ENCODE results near the gene EIF1.

EIF1 gene

DNA sequence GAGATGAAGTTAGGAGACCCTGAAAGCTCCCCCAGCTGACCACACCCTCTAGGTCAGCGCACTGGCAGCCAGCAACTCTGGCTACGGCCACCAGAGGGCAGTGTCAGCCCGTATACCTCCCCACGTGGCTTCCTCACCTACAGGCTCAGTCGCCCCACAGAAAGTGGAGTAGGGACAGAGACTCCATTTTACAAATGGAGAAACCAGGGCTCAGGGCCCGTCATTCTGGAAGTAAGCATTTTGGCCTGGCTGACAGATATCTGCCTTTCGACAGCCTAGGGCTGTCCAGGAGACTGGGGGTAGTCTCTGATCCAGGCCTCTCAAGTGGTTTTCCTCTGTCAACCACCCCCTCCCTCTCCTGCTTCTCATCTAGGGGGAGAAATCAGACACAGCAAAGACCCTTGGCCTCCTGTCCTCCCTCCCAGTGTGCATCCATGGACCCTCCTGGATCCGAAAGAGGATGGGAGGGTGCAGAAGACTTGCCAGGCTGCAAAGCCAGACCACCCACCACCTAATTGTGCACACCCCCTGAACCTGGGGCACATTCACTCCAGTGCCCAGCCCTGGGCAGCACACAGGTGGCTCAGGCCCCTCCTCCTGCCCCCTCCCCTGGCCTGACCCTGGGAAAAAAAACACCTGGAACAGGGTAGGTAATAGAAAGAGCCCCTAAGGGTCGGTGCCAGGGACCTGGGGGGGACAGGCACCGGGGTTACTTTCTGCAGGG, 49.6 kb downstream of the EIF1 start:
- DNase-seq, result peak; percentile 82 to 88

- no peak for DNase-seq
These were observed 50.1 kb downstream of the EIF1 start for GRCh38 chr17:41738801-41739112.

DNA sequence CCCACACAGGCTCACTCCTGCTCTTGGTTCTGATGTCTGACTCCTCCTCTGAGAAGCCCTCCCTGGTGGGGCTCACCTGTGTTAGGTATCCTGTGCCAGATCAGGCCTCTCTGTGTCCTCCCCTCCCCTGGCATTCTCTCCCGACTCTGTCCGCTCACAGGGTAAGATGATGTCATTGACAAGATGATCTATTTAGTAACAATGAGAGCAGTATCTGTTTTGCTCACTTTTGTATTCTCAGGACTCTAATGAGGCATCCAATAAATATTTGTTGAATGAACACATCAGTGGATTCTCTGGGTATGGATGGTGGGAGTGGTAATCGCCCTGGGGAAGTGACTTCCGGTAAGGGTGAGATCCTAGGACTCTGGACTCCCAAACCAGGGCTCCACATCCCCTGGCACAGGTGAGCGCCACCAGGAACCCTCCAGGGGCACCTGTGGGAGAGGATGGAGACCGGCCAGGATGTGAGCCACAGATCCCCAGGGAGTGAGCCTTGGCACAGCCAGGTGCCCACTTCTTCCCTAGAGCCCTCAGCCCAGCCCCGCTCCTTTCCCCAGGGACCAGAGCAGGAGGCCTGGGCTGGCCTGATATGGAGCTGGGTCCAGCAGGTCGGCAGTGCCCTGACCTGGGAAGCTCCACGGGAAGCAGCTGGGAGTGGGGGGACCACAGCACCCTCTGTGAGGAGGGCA, 51.1 kb downstream of the EIF1 start:
- no peak for DNase-seq

GRCh38 chr17:41740506-41740905, 51.8 kb downstream of the EIF1 start:
- DNase-seq, result no peak

DNA sequence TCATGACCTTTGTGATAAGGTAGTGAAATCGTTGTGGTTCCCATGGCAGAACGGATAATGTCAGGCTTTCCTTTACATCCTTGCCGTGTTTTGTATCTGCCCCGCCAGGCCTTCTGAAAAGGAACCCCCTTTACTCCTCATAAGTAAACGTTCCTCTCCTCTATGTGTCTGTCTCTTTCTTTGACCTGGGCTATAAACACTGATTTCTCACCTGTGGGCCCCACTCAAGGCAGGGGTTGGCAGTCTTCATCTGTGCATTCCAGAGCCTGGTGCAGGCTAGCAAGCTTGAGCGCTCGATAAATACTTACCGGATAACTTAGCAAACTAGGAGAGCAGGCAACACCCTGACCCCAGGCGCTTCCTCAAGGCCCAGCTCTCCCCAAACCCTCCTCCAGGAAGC, 53.0 kb downstream of the EIF1 start:
- DNase-seq, result no peak
